ENCODE results near the gene FRZB.
"Not testable (repeated sequence)": the region's sequence is repeated elsewhere in the genome, so short reads cannot be mapped to it uniquely, and the experiment has no call there.

Gene FRZB, protein sequence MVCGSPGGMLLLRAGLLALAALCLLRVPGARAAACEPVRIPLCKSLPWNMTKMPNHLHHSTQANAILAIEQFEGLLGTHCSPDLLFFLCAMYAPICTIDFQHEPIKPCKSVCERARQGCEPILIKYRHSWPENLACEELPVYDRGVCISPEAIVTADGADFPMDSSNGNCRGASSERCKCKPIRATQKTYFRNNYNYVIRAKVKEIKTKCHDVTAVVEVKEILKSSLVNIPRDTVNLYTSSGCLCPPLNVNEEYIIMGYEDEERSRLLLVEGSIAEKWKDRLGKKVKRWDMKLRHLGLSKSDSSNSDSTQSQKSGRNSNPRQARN

DNA sequence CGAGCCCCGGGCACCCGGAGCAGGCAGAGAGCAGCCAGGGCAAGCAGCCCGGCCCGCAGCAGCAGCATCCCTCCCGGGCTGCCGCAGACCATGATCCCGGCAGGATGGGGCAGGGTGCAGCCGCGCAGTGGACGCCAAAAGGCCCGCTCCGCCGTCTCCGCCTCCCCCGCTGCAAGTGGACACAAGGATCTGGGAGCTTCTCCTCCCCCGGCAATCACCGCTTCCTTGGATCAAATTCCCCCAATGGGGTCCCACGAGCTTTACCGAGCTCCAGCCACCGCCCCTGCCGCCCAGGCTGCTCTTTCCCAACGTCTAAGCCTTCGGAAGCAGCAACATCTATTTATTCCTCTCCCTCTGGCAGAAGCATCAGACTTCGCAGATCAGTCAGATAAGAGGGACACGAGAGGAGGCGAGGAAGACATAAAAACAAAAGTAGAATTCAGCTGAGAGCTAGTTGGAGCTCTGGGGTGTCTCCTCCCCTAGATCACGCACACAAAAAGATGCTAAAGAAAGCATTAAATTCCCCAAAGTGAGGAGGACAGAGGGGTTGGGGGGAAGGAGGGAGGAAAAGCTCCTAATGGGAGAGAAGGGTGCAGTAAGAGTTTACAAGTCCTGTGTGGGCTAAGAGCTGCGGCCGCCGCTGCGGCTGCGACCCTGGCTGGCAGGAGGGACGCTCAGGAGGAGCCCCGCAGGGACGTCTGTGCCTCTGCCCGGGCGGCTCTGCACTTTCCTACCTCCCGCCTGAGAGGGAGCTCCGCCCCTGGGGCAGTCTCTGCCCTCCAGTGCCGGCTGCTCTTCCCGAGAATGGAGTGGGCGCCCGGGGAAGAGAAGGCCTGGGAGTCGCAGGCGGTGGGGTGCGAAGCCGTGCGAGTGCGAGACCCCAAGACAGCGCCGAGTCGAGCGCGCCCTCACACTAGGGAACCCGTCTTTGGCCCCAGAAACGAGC lies at the start of gene FRZB:
FRZB (minus strand) TSS at position 177 of the 946 bp plus-strand sequence; CDS start at position 92, 85 bp downstream.
- peak in 18 of 56 donors; percentile 1 to 32 (median 14) for DNase-seq

DNA sequence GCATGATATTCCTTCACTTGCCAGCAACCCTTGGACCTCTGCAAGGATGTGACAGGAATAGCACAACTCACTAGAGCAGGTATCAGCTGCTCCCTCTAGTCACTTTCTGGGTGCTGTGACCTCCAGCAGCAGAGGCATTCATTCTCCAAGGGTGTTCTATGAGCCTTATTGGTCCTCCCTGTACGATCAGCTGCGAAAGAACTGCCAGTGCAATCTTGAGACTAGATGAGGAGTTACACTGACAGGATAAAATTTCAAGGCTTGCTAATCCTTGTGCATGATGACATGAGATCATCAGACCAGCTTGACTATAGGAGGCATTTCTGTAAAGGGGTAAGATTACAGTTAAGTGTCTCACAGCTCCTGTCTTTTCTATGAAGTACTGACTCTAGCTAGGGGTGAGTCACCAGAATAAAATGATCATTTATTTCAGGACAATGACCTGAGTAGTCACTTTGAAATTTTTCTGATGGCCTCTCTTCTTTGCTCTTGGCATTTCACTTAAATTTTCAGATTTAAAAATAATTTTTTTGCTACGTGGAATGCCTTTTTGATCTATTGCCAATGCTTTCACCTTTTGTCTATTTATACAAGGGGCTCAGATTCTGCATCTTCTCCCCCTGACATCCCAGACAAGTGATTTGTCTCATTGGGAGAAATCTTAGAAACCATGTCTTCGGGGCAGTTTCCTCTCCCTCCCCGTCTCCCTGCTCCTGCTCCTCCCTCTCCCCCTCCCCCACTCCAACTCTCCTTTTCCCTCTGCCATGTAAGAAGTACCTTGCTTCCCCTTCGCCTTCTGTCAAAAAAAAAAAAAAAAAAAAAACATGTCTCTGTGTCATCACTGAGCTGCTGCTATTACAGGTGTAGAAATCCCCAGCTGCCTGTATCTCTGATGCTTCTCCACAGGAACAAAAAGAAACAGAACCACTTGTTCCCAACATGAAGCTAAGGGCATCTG lies 49.2 kb upstream of the FRZB start:
- no peak for DNase-seq

DNA sequence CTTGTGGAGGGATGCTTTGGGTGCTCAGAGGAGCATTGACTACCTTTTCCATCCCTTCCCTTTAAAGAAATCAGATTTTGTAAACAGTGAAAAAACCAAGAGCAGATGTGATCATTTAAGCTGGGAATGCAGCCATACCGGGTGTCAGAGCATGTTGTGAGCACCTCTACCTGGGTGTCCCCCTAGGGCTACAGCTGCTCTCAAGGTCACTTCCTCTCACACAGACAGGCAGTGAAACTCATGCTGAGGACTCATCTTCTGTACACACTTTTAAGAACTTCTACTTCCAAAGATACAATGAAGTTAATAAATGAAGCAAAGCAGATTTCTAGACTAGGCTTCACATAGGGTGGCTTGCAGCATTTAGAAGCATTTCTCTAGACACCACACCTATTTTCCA lies 48.4 kb upstream of the FRZB start:
- DNase-seq, result no peak

DNA sequence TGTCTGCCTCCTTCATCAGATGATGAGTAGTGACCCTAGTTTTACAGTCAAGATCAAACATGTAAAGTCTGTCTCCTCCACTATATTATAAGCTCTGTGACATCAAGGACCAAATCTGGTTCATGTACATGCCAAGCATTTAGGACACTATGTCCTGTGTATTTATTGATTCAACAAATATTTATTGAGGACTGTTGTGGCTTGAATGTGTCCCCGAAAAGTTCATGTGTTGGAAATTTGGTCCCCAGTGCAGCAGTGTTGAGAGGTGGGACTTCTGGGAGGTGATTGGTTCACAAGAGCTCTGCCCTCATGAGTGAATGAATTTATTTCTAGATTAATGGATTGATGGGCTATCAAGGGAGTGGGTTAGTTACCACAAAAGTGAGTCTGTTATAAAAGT lies 46.6 kb upstream of the FRZB start:
- DNase-seq, result no peak

DNA sequence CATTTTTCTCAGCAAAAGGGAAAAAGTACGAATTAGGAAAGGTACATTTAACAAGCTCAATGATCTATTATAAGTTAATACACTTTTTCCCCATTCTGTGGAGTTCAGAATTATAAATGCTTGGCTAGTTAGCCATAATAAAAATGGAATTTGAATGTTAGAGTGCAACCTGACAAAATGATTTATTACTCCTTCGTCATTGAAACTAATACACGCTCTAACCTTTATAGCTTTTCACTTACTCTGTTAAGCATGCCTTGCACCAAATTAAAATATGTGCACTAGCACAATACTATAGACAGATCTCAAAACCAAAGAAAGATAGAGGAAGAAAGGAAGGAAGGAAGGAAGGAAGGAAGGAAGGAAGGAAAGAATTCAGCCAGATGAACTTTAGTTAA lies 46.1 kb upstream of the FRZB start:
- no peak for DNase-seq

DNA sequence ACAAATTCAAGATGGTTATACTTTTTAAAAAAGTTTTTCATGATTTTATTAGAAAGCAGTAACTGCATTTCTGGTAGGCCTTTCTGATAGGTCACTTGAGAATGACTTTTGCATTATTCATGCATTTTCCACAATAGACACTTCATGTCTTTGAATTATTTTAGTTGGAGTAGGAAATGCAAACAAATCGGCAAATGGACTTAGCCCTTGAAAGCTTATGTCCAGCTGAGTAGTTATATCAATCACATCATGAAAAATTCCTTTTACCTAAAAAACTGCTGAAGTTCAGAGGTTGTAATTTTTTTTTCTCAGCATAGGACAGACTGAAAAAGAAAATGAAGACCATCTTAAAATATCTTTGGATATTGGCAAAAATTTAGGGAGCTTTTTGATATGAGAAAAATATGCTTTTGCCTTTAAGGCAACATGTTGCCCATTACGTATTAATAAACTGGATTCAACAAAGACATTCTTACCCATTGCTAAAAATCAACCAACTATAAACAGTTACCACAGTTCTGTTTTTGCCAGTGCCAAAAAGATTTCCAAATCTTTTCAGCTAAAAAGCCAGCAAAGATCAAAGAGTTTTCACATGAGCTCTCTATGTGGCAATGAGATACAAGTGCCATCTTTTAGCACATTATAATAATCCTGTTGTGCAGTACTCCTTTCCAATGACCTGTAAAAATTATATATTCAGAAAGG lies 45.5 kb upstream of the FRZB start:
- DNase-seq, result no peak

DNA sequence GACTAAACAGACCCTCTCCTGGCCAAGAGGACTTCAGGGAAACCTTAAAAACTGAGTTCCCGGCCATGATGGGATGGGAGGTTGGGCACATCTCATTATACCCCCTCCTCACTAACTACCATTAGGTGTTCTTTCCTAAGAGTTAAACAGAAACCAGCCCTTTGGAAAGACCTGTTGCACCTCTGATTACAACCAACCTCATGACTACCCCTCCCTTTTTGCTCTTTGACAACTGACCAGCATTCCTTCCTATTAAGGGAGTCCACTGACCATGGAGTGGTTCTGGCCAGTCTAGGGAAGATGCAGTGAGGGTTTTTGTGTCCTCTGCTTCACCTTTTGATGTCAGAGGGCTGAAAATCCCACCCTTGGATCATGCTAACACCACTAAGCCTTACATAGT lies 44.5 kb upstream of the FRZB start:
- DNase-seq, result no peak

DNA sequence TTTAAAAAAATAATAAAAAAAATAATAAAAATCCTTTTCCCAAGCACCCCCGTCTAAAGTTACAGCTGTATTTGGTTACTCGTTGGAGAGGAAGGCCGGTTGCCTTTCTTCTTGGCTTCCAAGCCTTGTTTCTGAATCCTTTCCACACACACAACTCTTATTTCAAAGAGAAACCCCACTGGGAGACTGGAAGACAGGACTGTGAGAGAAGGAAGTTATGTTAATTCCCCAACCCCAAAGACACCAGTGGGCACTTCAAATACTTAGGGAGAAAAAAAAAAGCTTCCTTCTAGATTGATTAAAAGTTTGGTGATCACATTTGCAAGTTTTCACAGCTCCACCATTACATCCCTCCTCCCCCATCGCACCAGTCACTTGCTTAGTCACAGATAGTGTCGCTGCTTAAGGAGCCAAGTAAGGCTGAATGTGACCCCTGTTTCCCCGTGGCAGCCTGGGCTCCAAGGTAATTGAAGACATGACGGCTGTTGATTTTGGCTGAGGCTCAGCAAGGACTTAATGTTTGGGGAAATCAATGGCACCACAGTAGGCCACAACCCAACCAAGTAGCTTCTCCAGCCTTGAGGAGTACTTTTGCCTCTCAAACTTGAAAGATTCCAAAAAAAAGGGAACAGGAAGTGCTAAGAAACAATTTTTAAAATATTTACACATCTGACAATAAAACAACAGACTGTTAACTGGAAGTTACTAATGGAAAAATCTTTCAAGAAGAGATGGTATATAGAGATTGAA lies 40.8 kb upstream of the FRZB start:
- DNase-seq, result no peak

DNA sequence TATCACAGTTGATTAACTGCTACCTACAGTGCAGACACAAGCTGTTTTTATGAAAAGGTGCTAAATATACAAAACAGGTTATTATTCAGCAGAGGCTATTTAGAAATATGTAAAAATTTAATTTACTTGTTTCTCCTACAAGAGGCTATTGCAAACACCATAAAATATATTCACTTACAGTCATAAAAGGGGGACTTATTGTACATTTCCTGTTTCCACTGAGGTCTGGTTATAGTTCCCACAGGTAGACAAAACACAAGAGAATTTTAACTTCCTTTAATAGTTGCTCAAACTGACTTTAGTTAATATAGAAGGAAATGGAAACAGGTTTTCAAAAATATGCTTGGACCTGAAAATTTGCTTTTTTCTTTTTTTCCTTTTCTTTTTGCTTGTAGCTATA lies 40.0 kb upstream of the FRZB start:
- DNase-seq, result no peak

DNA sequence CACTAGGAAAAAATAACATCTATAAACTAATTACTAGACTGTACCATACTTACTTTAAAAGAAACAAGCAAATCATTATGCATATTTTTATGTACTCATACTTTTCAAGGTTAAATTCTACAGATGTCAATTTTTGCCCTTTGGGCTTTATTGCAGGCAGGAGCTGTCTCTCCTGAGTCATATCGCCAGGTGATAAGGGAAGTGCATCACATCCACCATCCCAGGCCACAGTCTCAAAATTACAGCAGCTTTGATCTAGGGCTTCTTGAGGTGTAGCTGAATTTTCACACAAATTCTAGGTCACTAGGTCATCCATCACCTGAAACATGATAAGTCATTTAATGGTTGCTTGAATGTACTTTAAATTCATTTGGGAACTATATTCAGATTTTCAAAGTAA lies 38.4 kb upstream of the FRZB start:
- no peak for DNase-seq

DNA sequence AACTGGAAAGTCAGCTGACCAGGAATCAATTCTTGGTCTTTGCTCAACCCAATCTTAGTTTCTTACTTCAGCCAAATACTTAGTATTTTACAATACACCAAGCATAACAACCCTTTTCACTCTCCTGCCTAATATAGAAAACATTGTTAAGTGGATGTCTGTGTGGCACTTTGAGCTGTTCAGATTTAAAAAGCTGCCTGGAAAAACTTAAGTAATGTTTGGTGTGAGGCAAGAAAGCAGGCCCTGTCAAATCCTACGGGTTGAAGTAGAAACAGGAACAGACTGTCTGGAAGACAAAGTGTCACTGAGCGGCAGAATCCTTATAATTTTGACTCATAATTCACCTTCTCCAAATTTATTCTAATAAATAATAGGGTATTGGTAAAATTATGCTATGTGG lies 37.1 kb upstream of the FRZB start:
- DNase-seq, result no peak

DNA sequence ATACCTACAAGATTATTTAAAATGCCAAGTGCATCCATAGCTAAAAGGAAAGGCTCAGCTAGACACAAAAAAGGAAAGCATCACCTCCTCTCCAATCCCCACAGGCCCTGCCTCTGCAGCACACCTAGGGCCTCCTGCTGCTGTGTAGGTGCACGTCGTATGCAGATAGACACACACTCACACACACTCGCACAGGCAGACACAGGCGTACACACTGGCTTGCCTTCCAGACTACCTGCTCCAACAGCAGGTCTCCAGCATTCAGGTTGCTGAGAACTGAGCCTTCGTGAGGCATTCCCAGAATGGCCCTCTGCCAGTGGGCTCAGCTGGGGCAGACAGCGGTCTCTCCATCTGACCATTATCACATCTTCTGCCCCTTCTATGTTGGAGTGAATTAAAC lies 35.3 kb upstream of the FRZB start:
- DNase-seq, result peak in 11 of 56 donors; percentile 3 to 35 (median 12)

DNA sequence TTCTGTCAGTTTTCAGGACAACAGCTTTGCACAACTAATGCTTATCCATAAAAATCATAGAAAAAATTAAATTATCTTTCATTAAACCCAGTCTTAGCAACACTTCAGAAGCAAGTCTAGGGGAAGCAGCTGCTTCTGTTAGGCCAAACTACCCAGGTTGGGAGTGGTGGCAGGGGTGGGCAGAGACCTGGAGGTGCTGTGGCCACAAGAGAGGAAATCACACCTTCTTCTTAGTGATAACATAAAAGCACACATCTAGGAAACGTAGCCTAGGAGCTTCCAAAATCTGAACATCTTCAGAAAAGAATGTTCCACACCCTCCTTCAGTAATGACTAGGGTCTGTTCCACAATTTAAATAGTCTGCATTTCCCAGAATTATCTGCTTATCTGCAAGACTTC lies 32.3 kb upstream of the FRZB start:
- no peak for DNase-seq

DNA sequence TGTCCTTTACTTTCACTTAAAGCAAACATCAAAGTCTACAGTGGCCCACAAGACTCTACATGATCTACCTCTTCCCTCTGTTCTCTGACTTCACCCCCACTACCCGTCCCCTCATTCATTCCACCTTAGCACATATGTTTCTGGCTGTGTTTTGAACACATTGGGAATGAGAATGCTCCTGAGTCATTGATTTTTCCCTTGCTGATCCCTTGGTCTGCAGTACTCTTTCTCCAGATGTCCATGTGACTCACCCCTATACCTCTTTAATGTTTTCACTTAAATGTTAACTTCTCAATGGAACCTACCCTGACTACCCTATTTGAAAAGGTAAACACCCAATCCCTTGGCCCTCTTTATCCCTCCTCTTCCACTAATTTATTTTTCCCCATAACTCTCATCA lies 30.7 kb upstream of the FRZB start:
- DNase-seq, result no peak

DNA sequence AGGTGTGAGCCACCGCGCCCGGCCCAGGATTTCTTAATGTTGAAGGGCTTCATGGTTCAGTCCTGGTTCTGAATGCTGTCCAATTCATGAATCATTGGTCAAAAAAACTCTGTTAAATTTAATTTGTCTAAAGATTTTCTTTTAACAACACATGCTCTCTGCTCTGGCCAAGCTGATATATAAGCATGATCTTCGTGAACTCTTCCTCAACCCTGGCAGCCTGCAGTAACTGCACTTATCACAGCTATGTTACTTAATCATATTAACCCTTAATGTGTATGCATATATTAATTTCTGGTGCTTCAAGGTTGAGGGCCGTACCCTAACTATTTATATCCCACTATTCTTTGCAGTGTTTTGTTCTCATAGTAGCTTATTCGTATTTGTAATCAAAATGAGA lies 29.4 kb upstream of the FRZB start:
- no peak for DNase-seq

DNA sequence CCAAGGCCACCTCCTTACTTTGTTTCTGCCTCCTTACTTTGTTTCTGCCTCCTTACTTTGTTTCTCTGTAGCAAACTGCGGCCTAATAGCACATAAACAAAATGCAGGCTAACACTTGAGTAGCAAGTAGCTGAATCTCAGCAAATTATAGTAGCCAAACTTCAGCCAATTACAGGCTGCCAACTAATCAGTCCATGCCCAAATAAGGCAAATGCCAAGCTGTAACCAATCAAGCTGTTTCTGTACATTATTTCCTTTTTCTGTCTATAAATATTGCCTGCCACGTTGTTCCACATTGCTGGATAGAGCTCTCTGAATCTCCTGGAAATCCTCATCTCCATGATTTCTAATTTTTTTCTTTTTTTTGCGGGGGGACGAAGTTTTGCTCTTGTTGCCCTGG lies 28.7 kb upstream of the FRZB start:
- DNase-seq, result no peak

DNA sequence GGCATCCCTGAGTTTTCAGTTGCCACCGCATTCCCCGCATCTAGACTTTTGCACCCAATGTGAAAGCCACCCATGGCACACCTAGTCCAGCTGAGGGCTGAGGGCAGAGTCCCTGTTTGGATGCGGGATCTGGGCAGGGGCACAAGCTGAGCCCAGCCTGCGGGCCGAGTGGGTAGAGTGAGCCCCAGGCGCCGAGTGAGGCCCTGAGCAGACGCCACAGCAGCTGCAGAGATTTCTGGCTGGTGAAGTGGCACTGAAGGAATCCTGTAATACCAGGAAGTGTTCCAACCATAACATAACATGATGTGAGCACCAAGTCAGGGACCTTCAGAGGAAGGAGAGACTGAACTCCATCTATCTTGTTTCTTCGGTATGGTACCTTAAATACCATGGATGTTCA lies 27.7 kb upstream of the FRZB start:
- no peak for DNase-seq

DNA sequence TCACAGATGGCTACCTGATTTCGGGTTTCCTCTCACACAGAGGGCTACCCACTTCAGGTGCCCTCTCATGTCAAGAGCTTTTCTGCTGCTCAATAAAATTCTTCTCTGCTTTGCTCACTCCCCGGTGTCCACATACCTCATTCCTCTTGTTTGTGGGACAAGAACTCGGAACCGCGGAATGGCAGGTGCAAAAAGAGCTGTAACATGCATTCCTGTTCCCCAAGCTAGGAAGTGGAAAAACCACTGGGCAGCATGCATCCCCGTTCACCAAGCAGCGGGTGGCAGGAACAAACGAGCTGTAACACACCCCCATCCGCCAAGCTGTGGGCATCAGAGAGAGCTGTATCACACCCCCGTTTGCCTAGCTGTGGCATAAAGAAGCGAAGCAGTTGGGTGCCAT lies 27.2 kb upstream of the FRZB start:
- no peak for DNase-seq

DNA sequence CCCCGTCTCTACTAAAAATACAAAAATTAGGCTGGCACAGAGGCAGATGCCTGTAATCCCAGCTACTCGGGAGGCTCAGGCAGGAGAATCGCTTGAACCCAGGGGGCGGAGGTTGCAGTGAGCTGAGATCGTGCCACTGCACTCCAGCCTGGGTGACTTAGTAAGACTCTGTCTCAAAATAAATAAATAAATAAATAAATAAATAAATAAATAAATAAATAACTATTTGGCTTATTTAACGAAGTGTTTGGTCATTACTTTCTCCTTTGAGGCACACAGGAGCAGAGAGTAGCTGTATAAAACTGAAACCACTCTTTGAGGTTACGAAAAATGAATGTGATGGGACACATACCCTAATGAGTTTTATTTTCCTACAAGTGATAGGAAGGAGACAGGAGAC lies 26.6 kb upstream of the FRZB start:
- not testable (repeated sequence) for DNase-seq

DNA sequence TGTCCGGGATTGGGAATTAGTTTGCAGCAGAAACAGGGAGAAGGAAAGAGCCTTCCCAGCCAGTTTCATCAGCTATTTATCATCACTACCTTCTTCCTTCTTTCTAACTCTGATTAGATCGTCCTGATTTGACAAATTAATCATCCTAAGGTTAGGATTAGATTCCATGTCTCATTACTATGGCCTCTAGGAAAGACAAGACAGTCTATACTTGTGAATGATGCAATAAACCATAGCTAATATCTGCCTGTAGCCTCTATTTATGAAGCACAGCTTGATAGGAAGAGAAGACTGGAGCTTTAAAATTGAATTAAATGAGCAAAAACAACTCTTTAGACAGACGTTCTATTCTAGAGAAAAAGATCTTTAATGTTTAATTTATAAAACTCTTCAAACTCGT lies 25.2 kb upstream of the FRZB start:
- no peak for DNase-seq
